GM20000 (cell line): ENCODE data around the gene KMT5C.

Experiments
- DNase-seq: peaks from one replicate; pipeline ENCODE4 v3.0.0; 2012; ENCODE audit warnings: low spot score
- TF ChIP-seq, protein P1 (sequence below): IDR thresholded peaks from 2 replicates; pipeline ENCODE4 v1.5.1; 2012; ENCODE audit warnings: mild to moderate bottlenecking, control low read depth; ENCODE audit errors: extremely low read depth, missing control alignments

The KMT5C gene

DNA sequence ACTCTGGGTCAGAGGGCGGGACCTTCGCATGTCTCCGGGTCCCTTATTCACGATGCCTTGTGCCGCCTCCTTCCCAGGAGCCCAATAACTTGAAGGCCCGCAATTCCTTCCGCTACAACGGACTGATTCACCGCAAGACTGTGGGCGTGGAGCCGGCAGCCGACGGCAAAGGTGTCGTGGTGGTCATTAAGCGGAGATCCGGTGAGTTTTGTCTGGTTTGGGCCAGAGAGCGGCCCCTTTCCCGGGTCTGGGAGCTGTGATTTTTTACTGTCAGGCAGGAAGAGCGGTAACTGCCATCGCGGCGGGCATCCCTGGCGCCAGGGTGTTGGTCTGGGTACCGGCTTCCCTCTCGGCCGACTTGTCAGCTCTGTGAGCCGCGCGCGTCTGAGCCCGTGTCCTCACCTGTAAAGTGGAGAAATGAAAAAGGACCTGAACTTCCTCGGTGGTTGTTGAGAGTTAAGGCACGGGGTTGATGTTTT, 46.9 kb downstream of the KMT5C start:
- no peak for DNase-seq
- TF ChIP-seq, protein P1, sequence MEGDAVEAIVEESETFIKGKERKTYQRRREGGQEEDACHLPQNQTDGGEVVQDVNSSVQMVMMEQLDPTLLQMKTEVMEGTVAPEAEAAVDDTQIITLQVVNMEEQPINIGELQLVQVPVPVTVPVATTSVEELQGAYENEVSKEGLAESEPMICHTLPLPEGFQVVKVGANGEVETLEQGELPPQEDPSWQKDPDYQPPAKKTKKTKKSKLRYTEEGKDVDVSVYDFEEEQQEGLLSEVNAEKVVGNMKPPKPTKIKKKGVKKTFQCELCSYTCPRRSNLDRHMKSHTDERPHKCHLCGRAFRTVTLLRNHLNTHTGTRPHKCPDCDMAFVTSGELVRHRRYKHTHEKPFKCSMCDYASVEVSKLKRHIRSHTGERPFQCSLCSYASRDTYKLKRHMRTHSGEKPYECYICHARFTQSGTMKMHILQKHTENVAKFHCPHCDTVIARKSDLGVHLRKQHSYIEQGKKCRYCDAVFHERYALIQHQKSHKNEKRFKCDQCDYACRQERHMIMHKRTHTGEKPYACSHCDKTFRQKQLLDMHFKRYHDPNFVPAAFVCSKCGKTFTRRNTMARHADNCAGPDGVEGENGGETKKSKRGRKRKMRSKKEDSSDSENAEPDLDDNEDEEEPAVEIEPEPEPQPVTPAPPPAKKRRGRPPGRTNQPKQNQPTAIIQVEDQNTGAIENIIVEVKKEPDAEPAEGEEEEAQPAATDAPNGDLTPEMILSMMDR, result no peak

DNA sequence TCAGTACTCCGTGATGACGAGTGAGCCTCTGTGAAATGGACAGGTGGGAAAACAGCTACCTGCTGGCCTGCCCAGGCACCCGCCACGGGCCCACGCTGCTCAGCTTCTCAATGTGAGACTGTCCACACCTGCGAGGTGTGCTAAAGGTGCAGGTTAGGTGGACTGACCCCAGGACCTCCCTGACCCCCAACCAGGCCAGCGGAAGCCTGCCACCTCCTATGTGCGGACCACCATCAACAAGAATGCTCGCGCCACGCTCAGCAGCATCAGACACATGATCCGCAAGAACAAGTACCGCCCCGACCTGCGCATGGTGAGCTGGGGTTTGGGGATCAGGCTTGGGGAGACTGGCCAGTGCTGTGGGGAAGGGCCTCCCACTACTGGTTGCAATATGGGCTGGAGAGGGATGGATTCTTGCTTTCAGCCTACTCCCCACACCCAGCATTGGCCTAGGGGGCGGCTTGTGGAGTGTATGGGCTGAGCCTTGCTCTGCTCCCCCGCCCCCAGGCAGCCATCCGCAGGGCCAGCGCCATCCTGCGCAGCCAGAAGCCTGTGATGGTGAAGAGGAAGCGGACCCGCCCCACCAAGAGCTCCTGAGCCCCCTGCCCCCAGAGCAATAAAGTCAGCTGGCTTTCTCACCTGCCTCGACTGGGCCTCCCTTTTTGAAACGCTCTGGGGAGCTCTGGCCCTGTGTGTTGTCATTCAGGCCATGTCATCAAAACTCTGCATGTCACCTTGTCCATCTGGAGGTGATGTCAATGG, 48.2 kb downstream of the KMT5C start:
- TF ChIP-seq, protein P1, result no peak
- no peak for DNase-seq

DNA sequence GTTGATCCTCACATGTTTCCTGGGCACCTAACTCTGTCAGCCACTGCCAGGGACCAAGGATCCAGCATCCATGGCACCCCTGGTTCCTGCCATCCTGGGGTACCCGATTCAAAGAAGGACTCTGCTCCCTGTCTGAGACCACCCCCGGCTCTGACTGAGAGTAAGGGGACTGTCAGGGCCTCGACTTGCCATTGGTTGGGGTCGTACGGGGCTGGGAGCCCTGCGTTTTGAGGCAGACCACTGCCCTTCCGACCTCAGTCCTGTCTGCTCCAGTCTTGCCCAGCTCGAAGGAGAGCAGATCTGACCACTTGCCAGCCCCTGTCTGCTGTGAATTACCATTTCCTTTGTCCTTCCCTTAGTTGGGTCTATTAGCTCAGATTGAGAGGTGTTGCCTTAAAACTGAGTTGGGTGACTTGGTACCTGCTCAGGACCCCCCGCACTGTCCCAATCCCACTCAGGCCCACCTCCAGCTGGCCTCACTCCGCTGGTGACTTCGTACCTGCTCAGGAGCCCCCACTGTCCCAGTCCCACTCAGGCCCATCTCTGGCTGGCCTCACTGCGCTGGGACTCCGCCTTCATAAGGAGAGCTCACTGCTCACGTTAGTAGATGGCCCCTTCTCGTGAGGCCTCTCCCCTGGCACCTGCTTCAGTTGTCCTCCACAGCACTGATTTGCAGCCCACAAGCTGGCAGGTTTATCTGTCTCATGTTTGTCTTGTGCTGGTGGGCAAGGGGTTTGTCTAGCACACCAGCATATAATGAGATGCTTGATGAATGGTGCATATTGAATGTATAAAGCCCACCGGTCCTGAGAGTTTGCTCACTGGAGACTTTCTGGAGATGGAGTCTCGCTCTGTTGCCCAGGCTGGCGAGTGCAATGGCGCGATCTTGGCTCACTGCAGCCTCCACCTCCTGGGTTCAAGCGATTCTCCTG, 50.0 kb downstream of the KMT5C start:
- TF ChIP-seq, protein P1, result no peak
- no peak for DNase-seq

DNA sequence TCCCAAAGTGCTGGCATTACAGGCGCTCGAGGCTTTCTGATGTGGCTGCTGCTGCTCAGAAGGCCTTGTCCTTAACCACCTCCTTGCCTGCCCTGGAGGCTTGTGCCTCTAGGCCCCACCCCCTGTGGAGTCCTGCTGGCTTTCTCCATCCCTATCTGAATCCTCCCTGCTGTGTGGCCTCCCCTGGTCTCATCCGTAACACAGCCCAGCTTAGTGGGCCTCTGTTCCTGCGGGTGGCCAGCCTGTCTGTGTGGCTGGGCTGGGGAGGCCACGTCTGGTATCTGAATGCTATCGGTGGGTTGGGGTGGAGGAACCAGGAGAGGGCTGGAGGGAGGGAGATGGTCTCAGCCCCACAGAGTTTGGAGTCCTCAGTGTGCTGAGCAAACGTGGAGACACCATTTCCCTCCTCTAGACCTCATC, 50.8 kb downstream of the KMT5C start:
- no peak for DNase-seq
- TF ChIP-seq, protein P1, result no peak

DNA sequence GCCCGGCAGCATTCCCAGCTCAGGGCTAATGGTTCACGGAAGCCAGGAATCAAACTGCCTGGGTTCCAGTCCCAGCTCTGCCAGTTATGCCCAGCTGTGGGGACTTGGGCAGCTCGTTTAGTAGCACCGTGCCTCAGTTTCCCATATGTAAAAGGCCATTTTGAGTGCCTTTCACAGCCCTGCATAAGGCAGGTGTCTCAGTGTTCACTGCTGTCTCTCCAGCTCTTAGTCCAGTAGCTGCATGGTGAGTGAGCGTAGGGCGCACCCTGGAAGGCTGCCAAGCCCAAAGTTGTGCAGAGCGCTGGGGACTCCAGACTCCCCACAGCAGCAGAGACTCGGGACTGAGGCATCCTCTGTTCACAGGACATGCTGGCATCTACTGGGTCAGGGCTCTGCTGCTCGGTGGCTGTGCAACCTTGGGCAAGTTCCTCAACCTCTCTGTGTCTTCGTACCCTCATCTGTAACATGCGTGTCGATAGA, 51.6 kb downstream of the KMT5C start:
- TF ChIP-seq, protein P1, result no peak
- DNase-seq, result no peak

DNA sequence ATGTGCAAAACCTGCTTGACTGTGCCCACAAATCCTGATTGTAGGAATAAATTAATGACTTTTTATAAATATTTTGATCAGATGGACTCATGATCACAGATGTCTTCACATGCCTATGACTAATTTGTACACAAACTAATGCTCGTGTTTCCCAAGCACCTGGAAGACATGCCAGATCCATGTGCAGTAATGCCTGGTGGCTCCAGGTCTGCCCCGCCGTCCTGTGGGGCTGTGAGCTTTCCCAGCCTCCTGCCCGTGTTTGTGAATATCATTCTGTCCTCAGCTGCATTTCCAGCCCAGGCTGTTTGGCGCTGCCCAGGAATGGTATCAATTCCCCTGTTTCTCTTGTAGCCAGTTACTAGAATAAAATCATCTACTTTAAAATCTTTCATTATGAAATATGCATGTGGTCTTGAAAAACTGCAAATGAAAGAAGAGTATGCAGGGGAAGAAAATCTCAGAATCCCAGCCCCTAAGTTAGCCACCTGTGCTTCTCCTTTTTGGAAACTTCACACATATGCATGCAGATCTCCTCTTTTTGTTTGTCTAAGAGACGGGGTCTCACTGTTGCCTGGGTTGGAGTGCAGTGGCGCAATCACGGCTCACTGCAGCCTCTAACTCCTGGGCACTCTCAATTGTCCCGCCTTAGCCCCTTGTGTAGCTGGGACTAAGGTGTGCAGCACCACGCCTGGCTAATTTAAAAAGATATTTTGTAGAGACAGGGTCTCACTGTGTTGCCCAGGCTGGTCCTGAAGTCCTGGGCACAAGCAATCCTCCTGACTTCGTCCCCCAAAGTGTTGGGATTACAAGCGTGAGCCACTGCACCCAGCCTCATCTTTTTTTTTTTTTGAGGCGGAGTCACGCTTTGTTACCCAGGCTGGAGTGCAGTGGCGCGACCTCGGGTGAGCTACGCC, 52.3 kb downstream of the KMT5C start:
- TF ChIP-seq, protein P1, result no peak

More for the DNA sequence above, 52.3 kb downstream of the KMT5C start:
- no peak for DNase-seq
